HepG2 (cell line): ENCODE measurements around the gene SCYL1. TPM values are rescaled to one million over a fixed set of nuclear protein-coding genes. Genes with fewer than 3 reads are reported as not detected.

Experiments used
- ARNT2 ChIP-seq: sonication (generic); formaldehyde crosslinking; IDR thresholded peaks from 2 replicates; pipeline ENCODE4 v1.8.0; 2022; ENCODE audit warnings: mild to moderate bottlenecking, low read depth, missing genetic modification reagents, moderate library complexity
- HES4 ChIP-seq: sonication (generic); formaldehyde crosslinking; IDR thresholded peaks from 2 replicates; pipeline ENCODE4 v1.9.0; 2021; ENCODE audit warnings: mild to moderate bottlenecking, missing genetic modification reagents, borderline replicate concordance
- NR2F6 ChIP-seq, 2 experiments: IDR thresholded peaks; 2 replicates each; pipeline ENCODE4 v1.6.1; 2016; ENCODE audit warnings: antibody characterized with exemption in 1 of 2, mild to moderate bottlenecking in 1 of 2
- RFXANK ChIP-seq: IDR thresholded peaks from 2 replicates; pipeline ENCODE4 v1.6.1; 2016
- SMARCC2 ChIP-seq: fragments of 450-650 bp; IDR thresholded peaks from 2 replicates; pipeline ENCODE4 v1.6.1; 2017; ENCODE audit warnings: antibody characterized with exemption, mild to moderate bottlenecking
- WIZ ChIP-seq: sonication (generic); formaldehyde crosslinking; IDR thresholded peaks from 2 replicates; pipeline ENCODE4 v1.5.1; 2020; ENCODE audit warnings: mild to moderate bottlenecking, missing genetic modification reagents
- ZBTB7A ChIP-seq: sonication (generic); formaldehyde crosslinking; IDR thresholded peaks from 2 replicates; pipeline ENCODE4 v1.8.0; 2022; ENCODE audit warnings: mild to moderate bottlenecking, missing genetic modification reagents
- ZMYM4 ChIP-seq: sonication (generic); formaldehyde crosslinking; IDR thresholded peaks from 2 replicates; pipeline ENCODE4 v1.8.1; 2023; ENCODE audit warnings: mild to moderate bottlenecking, missing genetic modification reagents
- ZNF343 ChIP-seq: sonication (generic); formaldehyde crosslinking; IDR thresholded peaks from 2 replicates; pipeline ENCODE4 v1.4.0; 2020; ENCODE audit warnings: mild to moderate bottlenecking, missing genetic modification reagents
- ZNF496 ChIP-seq: sonication (generic); formaldehyde crosslinking; IDR thresholded peaks from 2 replicates; pipeline ENCODE4 v1.8.1; 2023; ENCODE audit warnings: mild to moderate bottlenecking, moderate library complexity, missing genetic modification reagents; ENCODE audit not compliant: insufficient replicate concordance
- ZNF562 ChIP-seq: sonication (generic); formaldehyde crosslinking; IDR thresholded peaks from 2 replicates; pipeline ENCODE4 v1.8.0; 2022; ENCODE audit warnings: missing genetic modification reagents, borderline replicate concordance
- ZNF724P ChIP-seq: sonication (generic); formaldehyde crosslinking; IDR thresholded peaks from 2 replicates; pipeline ENCODE4 v1.8.0; 2022; ENCODE audit warnings: missing genetic modification reagents, borderline replicate concordance
- polyA plus RNA-seq, 8 experiments: library from polyadenylated mRNA; depleted of rRNA in 3 of 8; stranded (reverse) in 7 of 8; unstranded in 1 of 8; fragments of >200 nt; fragmentation: Illumina TruSeq in 4 of 8; extraction: Trizol in 4 of 8; gene quantifications; 2 replicates each; pipeline versions ENCODE4 v1.2.1 to v1.2.3, GENCODE V29; 2011 to 2016; ENCODE audit warnings: low read depth in 4 of 8, missing spikeins in 1 of 8, mixed read lengths in 1 of 8; ENCODE audit not compliant: insufficient read depth in 1 of 8
- total RNA-seq, 5 experiments: library from RNA; depleted of rRNA; stranded (reverse); fragments of >200 nt; fragmentation: Illumina TruSeq; extraction: Trizol; gene quantifications; 2 replicates each; pipeline ENCODE4 v1.2.3, GENCODE V29; 2016; ENCODE audit warnings: low read depth in 1 of 5
- TF ChIP-seq, protein P1 (sequence below): sonication (generic); formaldehyde crosslinking; IDR thresholded peaks from 2 replicates; pipeline ENCODE4 v1.4.0; 2020; ENCODE audit warnings: missing genetic modification reagents
- TF ChIP-seq, protein P2 (sequence below): sonication (generic); formaldehyde crosslinking; conservative IDR thresholded peaks from 2 replicates; pipeline ENCODE4 v1.4.0; 2020; ENCODE audit warnings: mild to moderate bottlenecking, missing genetic modification reagents, moderate library complexity
- TF ChIP-seq, protein P3 (sequence below): sonication (generic); formaldehyde crosslinking; IDR thresholded peaks from 2 replicates; pipeline ENCODE4 v1.8.0; 2023; ENCODE audit warnings: mild to moderate bottlenecking, missing genetic modification reagents
- TF ChIP-seq, protein P4 (sequence below): sonication (generic); formaldehyde crosslinking; IDR thresholded peaks from 2 replicates; pipeline ENCODE4 v1.8.0; 2022; ENCODE audit warnings: missing genetic modification reagents, mild to moderate bottlenecking, borderline replicate concordance

The SCYL1 gene
- total and polyA plus RNA-seq, 2 of the 13 experiments (the other 11 are each of a cell fraction or from before 2014, with no cell fraction given): 65.9 to 103 TPM

DNA sequence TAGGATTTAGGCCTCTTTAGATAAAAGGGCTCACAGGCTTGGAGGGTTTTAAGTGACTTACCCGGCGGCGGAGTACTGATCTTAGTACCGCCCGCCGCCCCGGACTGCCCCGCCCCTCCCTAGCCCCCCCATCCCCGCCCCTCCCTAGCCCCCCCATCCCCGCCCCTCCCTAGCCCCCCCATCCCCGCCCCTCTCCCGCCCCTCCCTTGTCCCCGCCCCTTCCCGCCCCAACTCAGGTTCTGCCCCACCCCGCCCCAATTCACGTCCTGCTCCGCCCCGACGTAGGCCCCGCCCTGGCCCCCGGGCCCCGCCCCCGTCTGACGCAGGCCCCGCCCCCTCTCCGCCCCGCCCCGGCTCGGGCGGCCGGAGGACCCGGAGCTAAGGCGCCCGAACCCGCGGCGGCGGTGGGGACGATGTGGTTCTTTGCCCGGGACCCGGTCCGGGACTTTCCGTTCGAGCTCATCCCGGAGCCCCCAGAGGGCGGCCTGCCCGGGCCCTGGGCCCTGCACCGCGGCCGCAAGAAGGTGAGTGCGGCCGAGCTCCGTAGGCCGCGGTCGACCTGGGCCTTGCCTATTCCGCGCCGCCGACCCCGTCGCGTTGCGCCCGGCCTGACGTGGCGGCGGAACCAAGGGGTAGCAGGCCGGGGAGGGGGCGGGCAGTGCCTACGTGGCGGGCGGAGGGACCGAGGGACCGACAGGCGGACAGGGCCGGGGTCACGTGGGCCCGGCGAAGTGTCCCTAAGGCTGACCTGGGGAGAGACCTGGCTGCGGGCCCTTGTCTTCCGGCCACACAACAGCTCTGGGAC is at the start of gene SCYL1 (continued):
- TF ChIP-seq, protein P1, sequence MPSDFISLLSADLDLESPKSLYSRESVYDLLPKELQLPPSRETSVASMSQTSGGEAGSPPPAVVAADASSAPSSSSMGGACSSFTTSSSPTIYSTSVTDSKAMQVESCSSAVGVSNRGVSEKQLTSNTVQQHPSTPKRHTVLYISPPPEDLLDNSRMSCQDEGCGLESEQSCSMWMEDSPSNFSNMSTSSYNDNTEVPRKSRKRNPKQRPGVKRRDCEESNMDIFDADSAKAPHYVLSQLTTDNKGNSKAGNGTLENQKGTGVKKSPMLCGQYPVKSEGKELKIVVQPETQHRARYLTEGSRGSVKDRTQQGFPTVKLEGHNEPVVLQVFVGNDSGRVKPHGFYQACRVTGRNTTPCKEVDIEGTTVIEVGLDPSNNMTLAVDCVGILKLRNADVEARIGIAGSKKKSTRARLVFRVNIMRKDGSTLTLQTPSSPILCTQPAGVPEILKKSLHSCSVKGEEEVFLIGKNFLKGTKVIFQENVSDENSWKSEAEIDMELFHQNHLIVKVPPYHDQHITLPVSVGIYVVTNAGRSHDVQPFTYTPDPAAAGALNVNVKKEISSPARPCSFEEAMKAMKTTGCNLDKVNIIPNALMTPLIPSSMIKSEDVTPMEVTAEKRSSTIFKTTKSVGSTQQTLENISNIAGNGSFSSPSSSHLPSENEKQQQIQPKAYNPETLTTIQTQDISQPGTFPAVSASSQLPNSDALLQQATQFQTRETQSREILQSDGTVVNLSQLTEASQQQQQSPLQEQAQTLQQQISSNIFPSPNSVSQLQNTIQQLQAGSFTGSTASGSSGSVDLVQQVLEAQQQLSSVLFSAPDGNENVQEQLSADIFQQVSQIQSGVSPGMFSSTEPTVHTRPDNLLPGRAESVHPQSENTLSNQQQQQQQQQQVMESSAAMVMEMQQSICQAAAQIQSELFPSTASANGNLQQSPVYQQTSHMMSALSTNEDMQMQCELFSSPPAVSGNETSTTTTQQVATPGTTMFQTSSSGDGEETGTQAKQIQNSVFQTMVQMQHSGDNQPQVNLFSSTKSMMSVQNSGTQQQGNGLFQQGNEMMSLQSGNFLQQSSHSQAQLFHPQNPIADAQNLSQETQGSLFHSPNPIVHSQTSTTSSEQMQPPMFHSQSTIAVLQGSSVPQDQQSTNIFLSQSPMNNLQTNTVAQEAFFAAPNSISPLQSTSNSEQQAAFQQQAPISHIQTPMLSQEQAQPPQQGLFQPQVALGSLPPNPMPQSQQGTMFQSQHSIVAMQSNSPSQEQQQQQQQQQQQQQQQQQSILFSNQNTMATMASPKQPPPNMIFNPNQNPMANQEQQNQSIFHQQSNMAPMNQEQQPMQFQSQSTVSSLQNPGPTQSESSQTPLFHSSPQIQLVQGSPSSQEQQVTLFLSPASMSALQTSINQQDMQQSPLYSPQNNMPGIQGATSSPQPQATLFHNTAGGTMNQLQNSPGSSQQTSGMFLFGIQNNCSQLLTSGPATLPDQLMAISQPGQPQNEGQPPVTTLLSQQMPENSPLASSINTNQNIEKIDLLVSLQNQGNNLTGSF (CRISPR knock-in tag): 0 out of 2 replicates have a peak, but pooled peaks have one; percentile 38
- TF ChIP-seq ZNF343 (CRISPR knock-in tag) (no peak), SMARCC2 (no peak), ZNF496 (CRISPR knock-in tag) (no peak), HES4 (CRISPR knock-in tag) (no peak; the same call in 1 of the 2 replicates), ARNT2 (peak; percentile 54; the same call in 1 of the 2 replicates), ZNF724P (CRISPR knock-in tag) (no peak), NR2F6 (IDR thresholded peaks at IDR 0.05) (no peak), NR2F6 (CRISPR knock-in tag; IDR thresholded peaks at IDR 0.05) (no peak), ZMYM4 (CRISPR knock-in tag) (0 out of 2 replicates have a peak, but pooled peaks have one; percentile 35), WIZ (CRISPR knock-in tag) (no peak), RFXANK (CRISPR knock-in tag) (no peak), ZNF562 (CRISPR knock-in tag) (no peak), ZBTB7A (CRISPR knock-in tag) (no peak)
- TF ChIP-seq, protein P2, sequence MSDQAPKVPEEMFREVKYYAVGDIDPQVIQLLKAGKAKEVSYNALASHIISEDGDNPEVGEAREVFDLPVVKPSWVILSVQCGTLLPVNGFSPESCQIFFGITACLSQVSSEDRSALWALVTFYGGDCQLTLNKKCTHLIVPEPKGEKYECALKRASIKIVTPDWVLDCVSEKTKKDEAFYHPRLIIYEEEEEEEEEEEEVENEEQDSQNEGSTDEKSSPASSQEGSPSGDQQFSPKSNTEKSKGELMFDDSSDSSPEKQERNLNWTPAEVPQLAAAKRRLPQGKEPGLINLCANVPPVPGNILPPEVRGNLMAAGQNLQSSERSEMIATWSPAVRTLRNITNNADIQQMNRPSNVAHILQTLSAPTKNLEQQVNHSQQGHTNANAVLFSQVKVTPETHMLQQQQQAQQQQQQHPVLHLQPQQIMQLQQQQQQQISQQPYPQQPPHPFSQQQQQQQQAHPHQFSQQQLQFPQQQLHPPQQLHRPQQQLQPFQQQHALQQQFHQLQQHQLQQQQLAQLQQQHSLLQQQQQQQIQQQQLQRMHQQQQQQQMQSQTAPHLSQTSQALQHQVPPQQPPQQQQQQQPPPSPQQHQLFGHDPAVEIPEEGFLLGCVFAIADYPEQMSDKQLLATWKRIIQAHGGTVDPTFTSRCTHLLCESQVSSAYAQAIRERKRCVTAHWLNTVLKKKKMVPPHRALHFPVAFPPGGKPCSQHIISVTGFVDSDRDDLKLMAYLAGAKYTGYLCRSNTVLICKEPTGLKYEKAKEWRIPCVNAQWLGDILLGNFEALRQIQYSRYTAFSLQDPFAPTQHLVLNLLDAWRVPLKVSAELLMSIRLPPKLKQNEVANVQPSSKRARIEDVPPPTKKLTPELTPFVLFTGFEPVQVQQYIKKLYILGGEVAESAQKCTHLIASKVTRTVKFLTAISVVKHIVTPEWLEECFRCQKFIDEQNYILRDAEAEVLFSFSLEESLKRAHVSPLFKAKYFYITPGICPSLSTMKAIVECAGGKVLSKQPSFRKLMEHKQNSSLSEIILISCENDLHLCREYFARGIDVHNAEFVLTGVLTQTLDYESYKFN (CRISPR knock-in tag): 0 out of 2 replicates have a peak, but pooled peaks have one; percentile 34
- TF ChIP-seq, protein P3, sequence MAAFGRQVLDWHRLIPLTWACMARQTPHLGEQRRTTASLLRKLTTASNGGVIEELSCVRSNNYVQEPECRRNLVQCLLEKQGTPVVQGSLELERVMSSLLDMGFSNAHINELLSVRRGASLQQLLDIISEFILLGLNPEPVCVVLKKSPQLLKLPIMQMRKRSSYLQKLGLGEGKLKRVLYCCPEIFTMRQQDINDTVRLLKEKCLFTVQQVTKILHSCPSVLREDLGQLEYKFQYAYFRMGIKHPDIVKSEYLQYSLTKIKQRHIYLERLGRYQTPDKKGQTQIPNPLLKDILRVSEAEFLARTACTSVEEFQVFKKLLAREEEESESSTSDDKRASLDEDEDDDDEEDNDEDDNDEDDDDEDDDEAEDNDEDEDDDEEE (CRISPR knock-in tag): no peak
- TF ChIP-seq, protein P4, sequence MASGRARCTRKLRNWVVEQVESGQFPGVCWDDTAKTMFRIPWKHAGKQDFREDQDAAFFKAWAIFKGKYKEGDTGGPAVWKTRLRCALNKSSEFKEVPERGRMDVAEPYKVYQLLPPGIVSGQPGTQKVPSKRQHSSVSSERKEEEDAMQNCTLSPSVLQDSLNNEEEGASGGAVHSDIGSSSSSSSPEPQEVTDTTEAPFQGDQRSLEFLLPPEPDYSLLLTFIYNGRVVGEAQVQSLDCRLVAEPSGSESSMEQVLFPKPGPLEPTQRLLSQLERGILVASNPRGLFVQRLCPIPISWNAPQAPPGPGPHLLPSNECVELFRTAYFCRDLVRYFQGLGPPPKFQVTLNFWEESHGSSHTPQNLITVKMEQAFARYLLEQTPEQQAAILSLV: 0 out of 2 replicates have a peak, but pooled peaks have one; percentile 25
